Activated CD4-positive, alpha-beta T cell treated with anti-CD3 and anti-CD28 coated beads, Interleukin-2, amount 50 U/mL, for 4 hours (primary cell): ENCODE measurements around the gene BEST1.

Source experiments
- DNase-seq, 2 experiments: peaks; one replicate each; pipeline ENCODE4 v3.0.0-alpha.2; 2020

The BEST1 gene

DNA sequence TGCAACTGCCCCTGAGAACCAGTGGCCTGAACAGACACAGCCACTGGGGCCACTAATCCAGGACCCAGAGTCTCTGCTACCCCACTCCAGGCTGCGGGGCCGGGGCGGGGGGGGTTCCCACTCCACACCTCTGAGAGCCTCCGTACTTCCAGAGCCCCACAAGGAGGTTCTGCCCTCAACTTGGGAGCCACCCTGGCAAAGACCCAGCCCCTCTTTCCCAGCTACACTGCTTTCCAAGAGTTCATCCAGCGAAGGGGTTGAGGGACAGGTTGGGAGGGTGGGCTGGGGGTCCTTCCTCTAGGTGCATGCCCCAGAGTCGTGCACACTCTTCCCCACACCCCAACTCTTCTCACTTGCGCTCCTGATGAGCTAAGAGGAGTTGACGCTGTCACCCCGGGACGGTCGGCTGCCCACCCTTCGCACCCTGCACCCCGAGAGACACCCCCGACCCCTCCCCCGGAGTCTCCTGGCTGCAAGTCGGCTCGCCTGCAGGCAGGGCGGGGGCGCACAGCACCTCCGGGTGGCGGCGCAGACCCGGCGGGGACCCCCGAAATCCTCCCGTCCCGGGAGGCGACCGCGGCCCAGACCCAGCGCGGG lies 33.3 kb upstream of the BEST1 start:
- no peak for DNase-seq

DNA sequence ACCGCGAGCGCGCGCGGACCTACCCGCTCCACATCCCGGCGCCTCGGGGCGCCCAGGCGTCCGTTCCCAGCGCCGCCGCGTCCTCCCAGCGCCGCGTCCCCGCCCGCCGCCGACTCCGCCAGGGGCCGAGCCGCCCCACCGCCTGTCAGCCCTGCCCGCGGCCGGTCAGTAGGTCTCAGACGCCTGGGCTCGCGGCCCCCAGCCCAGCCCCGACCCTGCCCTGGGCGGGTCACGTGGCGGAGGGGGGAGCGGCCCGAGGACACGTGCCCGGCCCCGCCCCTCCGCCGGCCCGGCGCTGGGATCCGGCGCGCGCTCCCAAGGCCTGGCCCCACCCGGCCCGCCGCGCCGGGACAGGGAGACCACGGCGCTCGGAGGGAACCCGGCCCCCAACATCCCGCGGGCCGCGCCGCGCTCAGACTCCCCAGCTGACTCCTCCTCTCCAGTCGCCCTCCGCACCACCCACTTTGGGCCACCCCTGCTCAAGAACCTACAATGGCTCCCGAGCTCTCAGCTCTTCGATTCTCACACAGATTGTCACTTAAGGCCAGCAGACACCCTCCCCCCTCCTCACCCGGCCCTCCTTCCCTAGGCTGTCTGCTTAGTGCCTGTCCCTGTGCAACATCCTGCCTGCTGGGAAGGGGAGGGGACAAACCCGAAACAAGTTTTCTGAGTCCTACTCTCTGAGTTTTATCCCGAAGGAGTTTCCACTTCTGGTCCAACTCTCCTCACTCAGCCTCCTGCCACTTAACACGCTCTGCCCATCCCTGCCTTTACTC lies 32.6 kb upstream of the BEST1 start, which contains the start of gene RAB3IL1:
TSS of gene RAB3IL1 (minus strand) at position 233 of the 776 bp plus-strand sequence. CDS start at position 34, 199 bp downstream.
- no peak for DNase-seq

DNA sequence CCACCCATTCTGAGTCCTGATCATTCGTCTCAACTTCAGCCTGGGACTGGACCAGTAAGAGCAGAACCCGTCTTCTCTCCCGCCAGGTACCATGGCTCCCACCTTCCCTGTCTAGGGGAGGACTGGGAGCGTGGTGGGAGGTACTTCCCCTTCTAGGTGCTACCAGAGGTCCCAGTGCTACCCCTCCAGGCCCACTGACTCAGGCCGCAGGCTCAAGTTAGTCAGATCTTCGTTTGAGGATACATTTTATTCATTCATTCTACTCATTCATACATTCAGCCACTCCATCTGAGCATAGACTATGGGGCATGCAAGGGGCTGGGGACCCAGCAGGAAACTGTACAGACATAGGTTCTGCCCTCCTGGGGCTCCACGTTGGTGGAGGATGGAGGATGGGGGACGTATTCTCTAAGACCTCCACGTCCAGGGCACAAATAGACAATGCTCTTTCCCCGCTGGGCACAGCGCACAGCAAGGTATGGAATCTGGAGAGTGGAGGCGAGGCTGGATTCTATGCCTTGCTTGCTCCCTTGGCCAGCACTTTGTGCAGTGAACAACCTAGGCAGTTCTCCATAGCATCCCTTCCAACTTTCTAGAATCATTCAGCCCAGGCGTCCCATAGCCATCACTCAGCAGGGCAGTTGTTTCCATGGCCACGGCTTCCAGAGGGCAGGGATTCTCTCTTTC lies 31.8 kb upstream of the BEST1 start:
- DNase-seq, result no peak

DNA sequence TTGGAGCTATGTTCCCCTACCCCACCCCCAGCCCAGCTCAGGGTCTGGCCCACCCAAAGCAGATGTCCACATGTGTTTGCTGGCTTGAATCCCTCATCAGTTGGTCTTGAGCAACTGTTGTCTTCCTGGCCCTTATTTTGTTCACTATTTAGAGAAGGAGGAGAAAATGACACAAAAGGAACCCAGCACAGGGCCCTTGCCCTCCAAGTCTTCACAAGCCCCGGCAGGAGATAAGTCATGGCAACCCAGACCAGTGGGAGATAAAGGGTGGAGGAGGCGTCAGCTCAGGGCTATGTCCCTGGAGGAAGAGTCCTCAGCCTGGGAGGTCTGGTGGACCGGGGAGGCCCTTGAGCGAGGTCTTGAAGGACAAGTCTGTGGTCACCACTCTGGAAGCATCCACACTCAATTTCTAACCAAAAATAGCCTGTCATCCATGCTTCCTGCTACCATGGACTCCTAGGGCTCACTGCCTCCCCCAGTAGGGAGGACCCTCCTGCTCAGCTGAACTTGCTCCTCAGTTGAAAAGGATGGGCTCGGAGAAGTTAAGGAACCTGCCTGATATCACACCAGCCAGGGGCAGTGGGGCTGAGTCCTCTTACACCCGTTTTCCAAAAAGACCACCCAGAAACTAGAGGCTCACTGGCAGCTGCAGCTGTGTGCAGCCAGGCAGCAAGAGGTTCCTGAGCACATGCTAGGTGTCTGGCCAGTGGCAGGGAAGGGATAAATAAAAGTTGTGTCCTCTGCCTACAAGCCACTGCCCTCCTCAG lies 31.0 kb upstream of the BEST1 start:
- no peak for DNase-seq

DNA sequence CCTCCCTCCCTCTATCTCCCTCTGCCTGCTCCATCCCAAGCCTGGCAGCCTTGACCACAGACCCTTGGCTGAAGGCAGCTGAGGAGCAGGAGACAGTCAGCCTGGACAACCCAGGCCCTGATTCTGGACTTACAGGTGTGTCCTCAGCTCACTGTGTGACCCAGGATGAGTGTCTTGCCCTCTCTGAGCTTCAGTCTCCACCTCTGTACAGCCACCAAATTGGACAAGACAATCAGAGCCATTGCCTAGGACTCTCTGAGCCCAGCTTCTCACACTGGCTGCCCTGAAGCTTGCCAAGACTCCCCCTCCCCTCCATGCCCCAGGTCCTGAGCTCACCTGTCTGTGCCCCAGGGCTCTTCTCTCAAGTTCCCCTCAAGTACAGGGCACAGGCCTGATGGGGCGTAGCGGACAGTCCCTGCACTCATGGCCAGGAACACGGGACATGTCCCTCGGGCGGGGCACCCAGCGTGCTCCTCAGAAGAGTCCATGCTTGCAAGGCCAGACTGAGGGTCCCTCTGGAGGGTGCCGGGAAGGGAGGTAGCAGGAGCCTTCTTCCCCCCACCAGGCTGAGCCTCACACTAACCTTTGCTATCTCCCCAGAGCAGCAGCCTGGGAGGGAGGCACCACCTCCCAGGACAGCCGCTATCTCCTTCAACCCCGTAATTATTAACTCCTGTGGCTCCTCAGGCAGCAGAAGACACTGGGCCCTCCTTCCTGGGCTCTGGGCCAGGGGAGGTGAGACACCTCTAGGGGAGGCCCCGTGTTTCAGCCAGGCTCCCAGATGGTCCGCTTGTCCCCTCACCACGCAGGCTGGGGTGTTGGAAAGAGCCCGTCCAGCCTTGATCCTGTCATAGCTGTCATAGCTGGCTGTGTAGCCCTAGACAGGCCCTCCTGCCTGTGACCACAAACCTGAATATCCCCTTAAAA lies 30.2 kb upstream of the BEST1 start:
- DNase-seq, result no peak

DNA sequence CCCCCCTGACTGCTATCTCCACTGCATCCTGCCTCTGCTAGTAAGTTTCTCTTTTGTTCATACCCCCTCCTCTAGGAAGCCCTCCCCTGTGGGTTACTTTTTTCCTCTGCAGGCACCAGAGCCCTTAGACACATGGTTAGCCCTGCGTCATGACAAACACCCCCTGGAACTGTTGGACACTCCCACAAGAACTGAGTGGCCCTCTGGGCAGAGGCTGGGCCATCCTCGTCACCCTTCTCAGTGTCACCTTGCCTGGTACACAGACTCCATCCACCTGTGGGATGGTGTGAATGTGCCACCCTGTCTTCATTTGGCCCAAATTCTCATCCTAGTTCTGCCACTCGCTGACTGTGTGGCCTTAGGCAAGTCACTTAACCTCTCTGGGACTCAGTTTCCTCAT lies 28.7 kb upstream of the BEST1 start:
- no peak for DNase-seq

DNA sequence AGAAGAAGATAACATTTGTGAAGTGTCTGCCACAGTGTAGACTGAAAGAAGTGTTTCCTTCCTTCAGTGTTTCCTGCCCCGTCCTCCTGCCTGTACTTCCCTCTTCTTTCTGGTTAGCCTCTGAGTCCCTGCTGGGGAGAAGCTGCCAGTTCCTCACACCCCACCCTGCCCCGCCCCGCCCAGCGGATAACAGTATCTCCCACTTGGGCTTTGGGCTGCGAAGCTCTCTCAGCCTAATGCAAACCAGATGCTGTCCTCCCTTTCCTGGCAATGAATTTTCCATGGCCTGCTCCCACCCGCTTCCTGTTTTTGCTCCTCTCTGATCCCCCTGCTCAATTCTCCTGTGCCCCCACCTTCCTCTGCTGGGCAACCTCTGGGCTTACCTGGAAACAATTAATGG lies 27.6 kb upstream of the BEST1 start:
- DNase-seq, result no peak

DNA sequence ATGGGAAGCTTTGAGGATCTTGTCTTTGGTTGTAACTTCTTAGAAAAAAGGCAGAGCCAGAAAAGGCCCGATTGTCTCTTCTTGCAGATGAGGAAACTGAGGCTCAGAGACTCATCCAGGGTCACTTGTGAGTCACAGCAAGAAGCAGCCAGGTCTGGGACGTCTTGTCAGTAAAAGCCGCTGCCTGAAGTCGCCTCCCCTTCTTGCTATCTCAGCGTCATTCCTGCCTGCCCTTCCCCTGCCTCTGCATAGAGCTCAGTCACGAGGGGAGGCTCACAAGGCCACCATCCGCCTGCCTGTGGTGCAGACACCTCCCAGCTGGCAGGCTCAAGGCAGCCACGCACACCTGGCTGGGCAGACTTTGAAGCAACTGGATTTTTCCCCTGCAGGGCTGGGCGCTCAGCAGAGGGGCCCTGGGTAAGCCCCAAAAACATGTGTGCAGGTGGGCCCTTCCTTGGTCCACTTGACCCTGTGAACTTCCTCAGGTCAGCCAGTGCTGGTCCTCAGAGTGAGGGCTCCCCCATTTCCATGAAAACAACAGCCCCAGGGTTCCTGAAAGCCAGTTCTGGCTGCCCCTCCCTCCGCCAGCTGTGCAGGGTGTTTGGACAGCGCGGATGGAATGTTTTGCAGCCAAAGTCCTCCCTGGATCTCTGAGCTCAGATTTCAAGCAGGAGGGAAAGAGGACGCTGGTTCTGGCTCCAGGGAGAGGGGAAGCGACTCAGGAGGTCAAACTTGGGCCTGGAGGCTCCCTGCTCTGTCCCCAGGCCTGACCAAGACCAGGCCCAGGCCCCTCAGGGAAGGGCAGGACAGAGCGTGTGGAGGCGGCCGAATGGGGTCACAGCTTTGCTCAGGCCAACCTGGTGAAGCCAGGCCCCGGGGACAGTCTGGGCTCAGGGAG lies 26.7 kb upstream of the BEST1 start:
- DNase-seq, result no peak

DNA sequence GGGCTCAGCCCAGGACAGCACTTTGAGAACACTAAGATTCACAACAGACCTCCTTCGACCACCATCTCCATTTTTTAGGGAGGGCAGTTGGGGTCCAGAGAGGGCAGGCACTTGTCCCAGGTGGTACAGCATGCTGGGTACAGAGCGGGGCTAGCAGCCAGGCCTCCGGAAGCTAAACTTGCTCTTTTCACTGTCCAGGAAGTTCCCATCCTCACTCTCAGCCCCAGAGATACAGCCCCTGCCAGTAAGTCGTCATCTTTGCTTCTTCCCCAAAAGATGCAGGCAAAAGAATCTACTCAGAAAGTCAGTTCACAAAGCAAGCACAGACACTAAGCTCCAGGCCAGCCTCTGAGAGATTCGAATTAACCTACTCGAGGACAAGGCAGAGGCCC lies 26.1 kb upstream of the BEST1 start:
- DNase-seq, result no peak

DNA sequence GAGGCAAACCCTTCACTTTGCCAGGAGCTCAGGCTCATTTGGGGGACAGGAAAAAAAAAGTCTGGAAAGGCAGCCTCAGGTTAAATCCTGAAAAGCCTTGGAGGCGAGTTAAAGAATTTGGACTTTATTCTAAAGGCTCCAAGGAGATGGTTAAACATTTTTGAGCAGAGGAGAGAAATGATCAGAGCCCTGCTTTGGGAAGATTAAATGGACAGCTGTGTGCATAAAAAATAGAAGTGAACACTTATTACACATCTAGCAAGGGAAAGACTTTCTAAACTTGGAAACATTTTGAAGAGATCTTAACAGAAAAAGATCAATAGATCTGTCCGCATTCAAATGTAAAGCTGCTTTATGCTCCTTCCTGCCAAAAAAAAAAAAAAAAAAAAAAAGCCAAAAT lies 24.4 kb upstream of the BEST1 start:
- DNase-seq, result no peak

DNA sequence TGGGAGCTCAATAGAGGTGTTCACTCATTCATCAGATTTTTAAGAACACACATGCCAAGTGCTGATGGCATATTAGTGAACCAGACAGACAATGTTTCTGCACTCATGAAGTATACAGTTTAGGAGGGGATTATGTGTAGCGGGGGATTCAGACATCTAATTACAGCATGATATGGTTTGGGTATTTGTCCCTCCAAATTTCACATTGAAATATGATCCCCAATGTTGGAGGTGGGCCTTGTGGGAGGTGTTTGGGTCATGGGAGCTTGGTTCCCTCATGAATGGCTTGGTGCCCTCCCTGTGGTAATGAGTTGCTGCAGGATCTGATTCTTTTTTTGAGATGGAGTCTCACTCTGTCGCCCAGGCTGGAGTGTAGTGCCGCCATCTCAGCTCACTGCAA lies 23.9 kb upstream of the BEST1 start:
- DNase-seq, result no peak

DNA sequence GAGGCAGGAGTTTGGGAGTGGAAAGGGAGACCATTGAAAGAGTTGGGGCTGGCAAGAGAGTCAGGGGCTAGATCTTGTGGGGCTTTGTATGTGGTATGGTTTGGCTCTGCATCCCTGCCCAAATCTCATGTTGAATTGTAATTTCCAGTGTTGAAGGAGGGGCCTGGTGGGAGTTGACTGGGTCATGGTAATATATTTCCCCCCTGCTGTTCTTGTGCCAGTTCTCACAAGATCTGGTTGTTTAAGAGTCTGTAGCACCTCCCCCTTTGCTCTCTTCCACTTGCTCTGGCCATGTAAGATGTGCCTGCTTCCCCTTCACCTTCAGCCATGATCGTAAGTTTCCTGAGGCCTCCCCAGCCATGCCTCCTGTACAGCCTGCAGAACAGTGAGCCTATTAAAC lies 22.6 kb upstream of the BEST1 start:
- DNase-seq, result no peak

DNA sequence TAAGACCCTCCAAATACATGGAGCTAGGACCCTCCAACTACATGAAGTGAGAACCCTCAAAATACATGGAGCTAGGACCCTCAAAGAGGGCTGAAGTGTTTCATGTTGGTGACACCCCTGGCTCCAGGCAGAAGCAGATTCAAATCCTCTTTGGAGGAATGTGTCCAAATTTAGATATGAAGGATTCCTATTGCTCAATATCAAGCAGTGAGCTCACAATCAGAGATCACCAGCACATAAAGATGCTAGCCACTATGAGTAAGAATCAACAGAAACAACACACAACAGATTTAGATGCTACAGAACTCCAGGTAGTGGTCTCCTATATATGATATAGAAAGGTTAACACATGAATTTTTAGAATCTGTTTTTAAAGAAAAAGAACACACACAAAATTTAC lies 21.5 kb upstream of the BEST1 start:
- no peak for DNase-seq

DNA sequence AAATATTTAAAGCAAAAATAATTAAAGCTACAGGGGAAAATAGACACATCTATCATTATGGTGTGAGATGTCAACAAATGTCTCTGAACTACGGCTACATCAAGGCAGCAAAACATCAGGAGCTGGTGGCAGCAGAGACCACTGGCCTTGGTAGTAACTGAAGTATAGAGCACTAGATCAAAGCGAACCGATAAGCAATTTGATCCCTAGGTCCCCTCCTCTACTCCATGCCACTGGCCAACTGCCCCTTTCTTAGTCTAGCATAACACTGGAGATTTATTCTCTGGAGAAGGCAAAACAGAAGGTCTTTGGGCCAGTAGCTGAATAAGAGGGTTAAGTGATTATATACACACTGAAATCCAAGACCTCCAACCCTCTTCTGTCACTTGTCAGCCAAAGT lies 19.2 kb upstream of the BEST1 start:
- DNase-seq, result no peak

DNA sequence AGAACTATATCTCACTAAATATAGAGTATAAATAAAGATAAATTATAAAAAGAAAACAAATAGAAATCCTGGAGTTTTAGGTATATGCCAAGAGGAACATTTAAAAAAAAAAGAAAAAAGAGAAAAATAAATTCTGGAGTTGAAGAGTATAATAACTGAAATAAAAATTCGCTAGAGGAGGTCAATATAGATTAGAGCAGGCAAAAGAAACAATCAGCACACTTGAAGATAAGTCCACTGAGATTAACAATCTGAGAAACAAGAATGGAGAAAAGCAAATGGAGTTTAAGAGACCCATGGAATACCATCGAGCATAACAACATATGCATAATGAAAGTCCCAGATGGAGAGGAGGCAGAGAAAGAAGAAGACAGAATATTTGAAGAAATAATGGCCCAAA lies 14.3 kb upstream of the BEST1 start:
- DNase-seq, result no peak

DNA sequence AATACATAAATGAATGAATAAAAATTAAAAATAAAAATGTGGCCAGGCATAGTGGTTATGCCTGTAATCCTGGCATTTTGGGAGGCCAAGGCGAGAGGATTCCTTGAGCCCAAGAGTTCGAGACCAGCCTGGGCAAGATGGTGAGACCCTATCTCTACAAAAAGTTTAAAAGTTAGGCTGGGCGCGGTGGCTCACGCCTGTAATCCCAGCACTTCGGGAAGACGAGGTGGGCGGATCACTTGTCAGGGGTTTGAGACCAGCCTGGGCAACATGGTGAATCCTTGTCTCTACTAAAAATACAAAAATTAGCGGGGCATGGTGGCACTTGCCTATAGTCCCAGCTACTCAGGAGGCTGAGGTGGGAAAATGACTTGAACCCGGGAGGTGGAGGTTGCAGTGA lies 9.7 kb upstream of the BEST1 start:
- no peak for DNase-seq

DNA sequence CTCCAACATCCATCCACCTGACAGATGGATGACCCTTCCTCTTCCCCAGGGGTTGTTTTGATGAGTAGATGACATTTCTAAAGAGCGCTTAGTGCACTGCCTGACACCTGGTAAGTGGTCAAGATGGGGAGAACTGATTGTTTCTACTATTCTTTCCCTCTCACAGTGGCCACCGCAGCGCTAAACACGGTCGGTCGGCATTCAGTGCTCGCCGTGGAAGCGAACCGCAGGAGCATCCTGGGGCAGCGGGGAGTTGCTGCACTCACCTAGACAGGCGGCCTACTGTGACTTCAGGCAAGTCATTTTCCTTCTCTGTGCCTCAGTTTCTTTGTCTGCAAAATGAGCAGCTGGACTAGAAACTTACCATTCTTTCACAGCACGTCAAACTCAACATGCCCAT lies 5.0 kb upstream of the BEST1 start:
- DNase-seq, result no peak

DNA sequence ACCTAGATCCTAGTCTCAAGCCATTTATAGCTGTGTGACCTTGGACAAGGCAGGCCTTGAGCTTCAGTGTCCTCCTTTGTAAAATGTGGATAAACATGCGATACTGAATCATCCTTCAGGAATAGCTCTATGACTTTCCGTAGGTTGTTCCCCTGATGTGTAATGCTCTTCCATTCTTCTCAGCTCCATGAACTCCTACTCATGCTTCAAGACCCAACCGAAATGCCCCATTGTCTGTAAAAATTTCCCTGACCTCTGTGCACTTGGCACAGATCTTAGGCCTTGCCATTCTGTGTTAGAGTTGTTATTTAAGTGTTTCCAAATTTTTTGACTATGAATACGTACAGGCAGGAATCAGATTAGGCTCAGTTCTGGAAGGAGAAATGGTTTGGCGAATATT lies 3.3 kb upstream of the BEST1 start:
- DNase-seq, result no peak

DNA sequence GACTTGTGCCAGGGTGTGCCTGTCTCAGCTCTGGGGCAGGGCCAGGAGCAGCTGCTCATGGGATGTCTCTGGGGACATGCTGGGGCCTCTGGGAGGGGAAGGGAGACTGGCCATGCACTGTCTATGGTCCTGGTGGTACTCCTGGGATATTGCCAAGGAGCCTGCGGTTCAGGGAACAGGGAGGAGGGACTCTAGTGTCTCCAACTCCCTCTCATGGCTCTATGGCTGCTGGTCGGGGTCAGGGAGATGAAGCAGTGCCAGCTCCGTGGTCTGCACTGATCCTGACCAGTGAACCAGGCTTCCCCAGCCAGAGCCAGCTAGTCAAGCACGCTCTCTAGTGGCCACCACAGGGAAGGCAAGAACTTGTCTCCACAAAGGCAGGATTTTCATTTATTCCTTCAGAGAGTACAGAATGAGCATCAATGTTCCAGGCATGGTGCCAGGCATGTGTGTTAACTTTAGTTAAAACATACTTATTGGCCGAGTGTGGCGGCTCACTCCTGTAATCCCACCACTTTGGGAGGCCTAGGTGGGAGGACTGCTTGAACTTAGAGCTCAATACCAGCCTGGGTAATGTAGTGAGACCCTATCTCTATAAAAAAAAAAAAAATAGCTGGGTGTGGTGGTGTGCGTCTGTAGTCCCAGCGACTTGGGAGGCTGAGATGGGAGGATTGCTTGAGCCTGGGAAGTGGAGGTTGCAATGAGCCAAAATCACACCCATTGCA lies 2.5 kb upstream of the BEST1 start:
- DNase-seq, result peak; percentile 56 to 58

DNA sequence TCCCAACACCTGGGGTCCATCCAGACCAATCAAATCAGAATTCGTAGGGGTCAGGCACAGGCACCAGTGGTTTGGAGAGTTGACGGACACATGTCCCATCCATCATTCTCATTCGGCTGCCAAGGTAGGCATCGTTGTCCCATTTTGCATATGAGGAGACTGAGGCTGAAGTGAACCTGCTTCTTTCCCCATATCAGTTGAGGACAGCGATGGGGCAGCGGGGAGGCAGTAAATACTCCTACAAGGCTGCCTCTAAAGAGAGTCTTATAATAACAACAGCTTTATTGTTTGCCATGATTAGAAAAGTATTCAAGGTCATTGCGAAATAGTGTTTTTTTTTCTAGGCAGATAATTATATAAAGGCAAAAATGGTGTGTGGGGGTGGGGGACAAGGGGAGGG lies 1.6 kb upstream of the BEST1 start:
- no peak for DNase-seq
